PC-3 (cell line): ENCODE results near the gene TENM4.

Experiments
- EZH2 ChIP-seq: fragments of 300-600 bp; sonication (generic); IDR thresholded peaks from one replicate; pipeline ENCODE4 v1.6.1; 2017; ENCODE audit warnings: antibody characterized with exemption, mild to moderate bottlenecking, low read length; ENCODE audit not compliant: unreplicated experiment
- TF ChIP-seq, protein P1 (sequence below): fragments of 300-600 bp; sonication (generic); conservative IDR thresholded peaks from 2 replicates; pipeline ENCODE4 v1.5.1; 2017; ENCODE audit warnings: antibody characterized with exemption, low read depth, mild to moderate bottlenecking, low read length

DNA sequence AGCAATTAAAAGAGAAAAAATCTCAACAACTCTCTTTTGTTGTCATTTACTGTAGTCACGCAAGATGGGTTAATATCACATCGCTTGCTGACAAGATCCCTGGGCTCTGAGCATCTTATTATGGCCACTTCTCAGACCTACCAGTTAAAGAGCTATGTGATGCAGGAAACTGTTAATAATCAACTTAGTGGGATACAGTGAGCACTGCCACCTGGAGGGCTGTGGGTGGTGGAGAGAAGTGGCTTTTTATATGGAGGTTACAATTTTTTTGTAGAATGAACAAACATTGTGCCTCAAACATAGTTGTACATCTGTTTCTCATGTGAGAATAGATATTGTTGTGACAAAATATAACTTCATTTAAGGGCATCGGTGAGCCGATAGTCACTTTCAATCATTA lies 181.0 kb downstream of the TENM4 start:
- TF ChIP-seq EZH2: no peak
- TF ChIP-seq, protein P1, sequence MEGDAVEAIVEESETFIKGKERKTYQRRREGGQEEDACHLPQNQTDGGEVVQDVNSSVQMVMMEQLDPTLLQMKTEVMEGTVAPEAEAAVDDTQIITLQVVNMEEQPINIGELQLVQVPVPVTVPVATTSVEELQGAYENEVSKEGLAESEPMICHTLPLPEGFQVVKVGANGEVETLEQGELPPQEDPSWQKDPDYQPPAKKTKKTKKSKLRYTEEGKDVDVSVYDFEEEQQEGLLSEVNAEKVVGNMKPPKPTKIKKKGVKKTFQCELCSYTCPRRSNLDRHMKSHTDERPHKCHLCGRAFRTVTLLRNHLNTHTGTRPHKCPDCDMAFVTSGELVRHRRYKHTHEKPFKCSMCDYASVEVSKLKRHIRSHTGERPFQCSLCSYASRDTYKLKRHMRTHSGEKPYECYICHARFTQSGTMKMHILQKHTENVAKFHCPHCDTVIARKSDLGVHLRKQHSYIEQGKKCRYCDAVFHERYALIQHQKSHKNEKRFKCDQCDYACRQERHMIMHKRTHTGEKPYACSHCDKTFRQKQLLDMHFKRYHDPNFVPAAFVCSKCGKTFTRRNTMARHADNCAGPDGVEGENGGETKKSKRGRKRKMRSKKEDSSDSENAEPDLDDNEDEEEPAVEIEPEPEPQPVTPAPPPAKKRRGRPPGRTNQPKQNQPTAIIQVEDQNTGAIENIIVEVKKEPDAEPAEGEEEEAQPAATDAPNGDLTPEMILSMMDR: peak; percentile 52
